Measurements from ENCODE around the gene MEGF6. TPM values are rescaled to one million over a fixed set of nuclear protein-coding genes. Genes with fewer than 3 reads are reported as not detected.
"Not testable (repeated sequence)": the region's sequence is repeated elsewhere in the genome, so short reads cannot be mapped to it uniquely, and the experiment has no call there.

MEGF6 gene
- total RNA-seq, 1 donor: 2.2 TPM

- TF ChIP-seq CTCF (IDR thresholded peaks at IDR 0.05; ENCODE audit: insufficient read depth, low read depth, low read length): no peak
- H3K4me3 ChIP-seq (ENCODE audit: low read depth, low read length): no peak overlapping the region
- no peak for DNase-seq (ENCODE audit: low read depth)
Observed at GRCh38 chr1:3584915-3585314, 26.4 kb downstream of the MEGF6 start.

GRCh38 chr1:3583751-3584150 lies 27.6 kb downstream of the MEGF6 start:
- H3K4me3 ChIP-seq (ENCODE audit: low read depth, low read length); DNase-seq (ENCODE audit: low read depth): not testable (repeated sequence)

- no peak for DNase-seq (ENCODE audit: low read depth)
- H3K4me3 ChIP-seq (ENCODE audit: low read depth, low read length): no peak overlapping the region
- no peak for TF ChIP-seq CTCF (IDR thresholded peaks at IDR 0.05; ENCODE audit: insufficient read depth, low read depth, low read length)
Observed at GRCh38 chr1:3581296-3582036, 29.8 kb downstream of the MEGF6 start.

GRCh38 chr1:3580231-3580630 lies 31.1 kb downstream of the MEGF6 start:
- H3K4me3 ChIP-seq (ENCODE audit: low read depth, low read length): no peak overlapping the region
- no peak for TF ChIP-seq CTCF (IDR thresholded peaks at IDR 0.05; ENCODE audit: insufficient read depth, low read depth, low read length)
- DNase-seq (ENCODE audit: low read depth): no peak

GRCh38 chr1:3579626-3580025 lies 31.7 kb downstream of the MEGF6 start:
- no peak overlapping the region for H3K4me3 ChIP-seq (ENCODE audit: low read depth, low read length)
- no peak for DNase-seq (ENCODE audit: low read depth)
- TF ChIP-seq CTCF (IDR thresholded peaks at IDR 0.05; ENCODE audit: insufficient read depth, low read depth, low read length): no peak

GRCh38 chr1:3578906-3579305 lies 32.4 kb downstream of the MEGF6 start:
- no peak for TF ChIP-seq CTCF (IDR thresholded peaks at IDR 0.05; ENCODE audit: insufficient read depth, low read depth, low read length)
- DNase-seq (ENCODE audit: low read depth): no peak
- no peak overlapping the region for H3K4me3 ChIP-seq (ENCODE audit: low read depth, low read length)

- H3K4me3 ChIP-seq (ENCODE audit: low read depth, low read length): no peak overlapping the region
- DNase-seq (ENCODE audit: low read depth): no peak
- no peak for TF ChIP-seq CTCF (IDR thresholded peaks at IDR 0.05; ENCODE audit: insufficient read depth, low read depth, low read length)
Observed at GRCh38 chr1:3578433-3578805, 32.9 kb downstream of the MEGF6 start.
